Activated naive CD4-positive, alpha-beta T cell treated with anti-CD3 and anti-CD28 coated beads, Interleukin-2, amount 10 ng/mL, durations not matched to agents 7 days and 5 days (primary cell): Measurements from ENCODE around the gene EHBP1L1.
A peak's percentile ranks its signal among the peaks of the same experiment; 100 is the strongest.

Experiments
- CTCF ChIA-PET: fragments of 350-600 bp; sonication (Branson Sonifier 250); formaldehyde crosslinking; loops from one replicate; lab custom pipeline; 2021; ENCODE audit warnings: antibody characterized with exemption; lab: Charles Lee
- DNase-seq: peaks from one replicate; pipeline ENCODE4 v3.0.0-alpha.2; 2020
- H3K27ac Mint-ChIP-seq: one replicate; pipeline ENCODE4 v1.8.0; 2021; ENCODE audit warnings: mild to moderate bottlenecking, moderate library complexity, mixed read lengths
- H3K27me3 Mint-ChIP-seq: one replicate; pipeline ENCODE4 v1.8.0; 2021; ENCODE audit warnings: mild to moderate bottlenecking, mixed read lengths
- H3K36me3 Mint-ChIP-seq: one replicate; pipeline ENCODE4 v1.8.0; 2021; ENCODE audit warnings: mixed read lengths
- H3K4me1 Mint-ChIP-seq: one replicate; pipeline ENCODE4 v1.8.0; 2021; ENCODE audit warnings: mixed read lengths
- H3K4me3 Mint-ChIP-seq: one replicate; pipeline ENCODE4 v1.8.0; 2021; ENCODE audit warnings: mild to moderate bottlenecking, moderate library complexity, mixed read lengths
- H3K9me3 Mint-ChIP-seq: one replicate; pipeline ENCODE4 v1.8.0; 2021; ENCODE audit warnings: mixed read lengths

The EHBP1L1 gene

DNA sequence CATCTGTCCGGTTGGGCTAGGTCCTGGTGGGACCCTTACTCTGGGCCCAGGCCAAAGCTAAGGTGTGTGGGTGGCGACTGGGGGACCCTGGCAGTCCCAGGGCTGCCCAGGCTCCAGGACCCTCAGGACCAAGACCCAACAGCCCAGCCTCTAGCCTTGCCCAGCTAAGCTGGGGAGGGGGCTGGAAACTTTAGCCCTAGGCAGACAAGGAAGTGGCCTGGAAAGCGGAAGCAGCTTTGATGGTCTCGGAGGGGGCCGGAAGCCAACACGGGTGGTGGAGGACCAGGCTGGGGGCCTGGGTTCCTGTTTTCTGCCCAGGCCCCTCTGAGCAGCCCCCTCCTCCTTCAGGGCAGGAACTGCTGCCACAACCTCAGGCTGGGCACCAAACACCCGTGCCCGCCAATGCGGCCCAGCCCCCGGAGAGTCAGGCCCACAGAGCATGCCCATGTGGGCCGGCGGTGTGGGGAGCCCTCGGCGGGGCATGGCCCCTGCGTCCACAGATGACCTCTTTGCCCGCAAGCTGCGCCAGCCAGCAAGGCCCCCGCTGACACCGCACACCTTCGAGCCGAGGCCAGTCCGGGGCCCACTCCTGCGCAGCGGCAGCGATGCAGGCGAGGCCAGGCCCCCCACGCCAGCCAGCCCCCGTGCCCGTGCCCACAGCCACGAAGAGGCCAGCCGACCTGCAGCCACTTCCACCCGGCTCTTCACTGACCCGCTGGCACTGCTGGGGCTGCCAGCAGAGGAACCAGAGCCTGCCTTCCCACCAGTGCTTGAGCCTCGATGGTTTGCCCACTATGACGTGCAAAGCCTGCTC is 64.8 kb downstream of the EHBP1L1 start:
- Mint-ChIP-seq H3K27me3 (no peaks in the 10 kb centered on the region), H3K27ac (peak overlapping the region; percentile 94), H3K4me1 (peaks cover 64% of the 10 kb centered on the region), H3K4me3 (peak overlapping the region; percentile 88), H3K9me3 (no peaks in the 10 kb centered on the region), H3K36me3 (peaks cover 54% of the 10 kb centered on the region)
- CTCF ChIA-PET: interaction anchor here (0.9 to 4.2 kb wide), 4 partner anchors 15 to 139 kb away, joined by 3 to 21 read pairs (median 4); no protein-coding TSS in a partner anchor
- DNase-seq: peak; percentile 70

DNA sequence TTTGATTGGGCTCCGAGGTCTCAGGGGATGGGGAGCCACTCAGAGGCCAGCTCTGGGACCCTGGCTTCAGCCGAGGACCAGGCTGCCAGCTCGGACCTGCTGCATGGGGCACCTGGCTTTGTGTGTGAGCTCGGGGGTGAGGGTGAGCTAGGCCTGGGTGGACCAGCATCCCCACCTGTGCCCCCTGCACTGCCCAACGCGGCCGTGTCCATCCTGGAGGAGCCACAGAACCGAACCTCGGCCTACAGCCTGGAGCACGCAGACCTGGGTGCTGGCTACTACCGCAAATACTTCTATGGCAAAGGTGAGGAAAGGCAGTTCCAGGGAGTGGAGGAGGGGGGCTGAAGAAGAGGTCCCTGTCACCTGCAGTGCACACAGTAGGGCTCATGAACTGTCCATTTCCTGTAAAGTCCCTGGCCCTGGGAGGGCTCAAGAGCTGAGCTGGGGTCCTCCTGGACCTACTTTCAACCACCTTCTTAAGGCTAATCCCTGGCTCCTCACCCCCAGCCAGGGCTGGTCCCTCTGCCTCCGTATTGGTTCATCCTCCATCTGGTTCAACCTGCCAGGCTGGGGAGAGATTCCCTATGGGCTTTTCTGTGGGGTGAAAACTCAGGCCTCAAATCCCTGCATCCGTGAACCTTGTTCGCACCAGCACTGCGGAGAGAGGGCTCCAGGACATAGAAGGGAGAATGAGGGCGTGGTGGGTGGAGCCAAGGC is 65.6 kb downstream of the EHBP1L1 start:
- peak overlapping the region; percentile 83 for H3K27ac Mint-ChIP-seq
- DNase-seq: no peak
- H3K4me3 Mint-ChIP-seq: peak overlapping the region; percentile 88
- H3K27me3 Mint-ChIP-seq: no peaks in the 10 kb centered on the region
- peaks cover 54% of the 10 kb centered on the region for H3K36me3 Mint-ChIP-seq
- H3K9me3 Mint-ChIP-seq: no peaks in the 10 kb centered on the region
- peaks cover 65% of the 10 kb centered on the region for H3K4me1 Mint-ChIP-seq
- CTCF ChIA-PET: interaction anchor here (1.9 to 4.2 kb wide), 2 partner anchors 15 to 16 kb away, joined by 6 to 21 read pairs; no protein-coding TSS in a partner anchor
